Panc1 (cell line): ENCODE data around the gene GRIN3B. TPM values are rescaled to one million over a fixed set of nuclear protein-coding genes. Genes with fewer than 3 reads are reported as not detected.

Experiments used
- ATAC-seq: fragments of 200-7000 bp; cut with Tn5 transposase; 2 replicates; pipeline ENCODE4 v1.9.1; 2020; ENCODE audit warnings: mild to moderate bottlenecking, moderate library complexity
- BruUV-seq: library from RNA; stranded (reverse); fragments of 400-500 nt; replicated peaks from 2 replicates; lab custom pipeline; 2021; lab: Mats Ljungman, UMichigan
- CTCF ChIA-PET: fragments of 300-600 bp; sonication (Branson Sonifier 250); formaldehyde crosslinking; loops from one replicate; lab custom pipeline; 2022; ENCODE audit warnings: antibody characterized with exemption; lab: Charles Lee
- POLR2A ChIA-PET: fragments of 300-600 bp; sonication (Branson Sonifier 250); formaldehyde crosslinking; loops from one replicate; lab custom pipeline; 2022; ENCODE audit warnings: antibody characterized with exemption; lab: Charles Lee
- DNase-seq: peaks from one replicate; pipeline ENCODE4 v3.0.0-alpha.2; 2010; ENCODE audit warnings: low read depth, low spot score
- H3K27ac ChIP-seq: 2 replicates; pipeline ENCODE4 v1.5.1; 2011; ENCODE audit warnings: mild to moderate bottlenecking, low read length, inconsistent platforms
- H3K27me3 ChIP-seq: fragments of 200-500 bp; sonication (Bioruptor generic); 2 replicates; pipeline ENCODE4 v1.6.0; 2014; ENCODE audit warnings: low read length, inconsistent platforms; ENCODE audit not compliant: control insufficient read depth, insufficient read depth
- H3K36me3 ChIP-seq: fragments of 200-500 bp; sonication (Bioruptor generic); 2 replicates; pipeline ENCODE4 v1.5.1; 2014; ENCODE audit warnings: inconsistent platforms, mild to moderate bottlenecking, low read length, moderate library complexity; ENCODE audit not compliant: control insufficient read depth, insufficient read depth
- H3K4me1 ChIP-seq: 2 replicates; pipeline ENCODE4 v1.5.1; 2011; ENCODE audit warnings: inconsistent platforms, mild to moderate bottlenecking, low read length, moderate library complexity; ENCODE audit not compliant: control insufficient read depth, insufficient read depth
- H3K4me3 ChIP-seq, 2 experiments: 2 replicates each; pipeline ENCODE4 v1.5.1; 2011 to 2012; ENCODE audit warnings: low read depth in 2 of 2, low read length in 2 of 2, mild to moderate bottlenecking in 2 of 2, inconsistent platforms in 1 of 2, moderate library complexity in 1 of 2
- H3K9me3 ChIP-seq: fragments of 200-500 bp; sonication (Bioruptor generic); 2 replicates; pipeline ENCODE4 v1.5.1; 2014; ENCODE audit warnings: low read depth, mild to moderate bottlenecking, inconsistent platforms, low read length, moderate library complexity; ENCODE audit not compliant: control insufficient read depth, insufficient read depth
- POLR2AphosphoS5 ChIP-seq: IDR thresholded peaks from 2 replicates; pipeline ENCODE4 v1.6.1; 2012; ENCODE audit warnings: mild to moderate bottlenecking, low read depth, low read length, moderate library complexity
- SIN3A ChIP-seq: IDR thresholded peaks from 2 replicates; pipeline ENCODE4 v1.6.1; 2012; ENCODE audit warnings: low read depth, mild to moderate bottlenecking, low read length, moderate library complexity, borderline replicate concordance; ENCODE audit not compliant: insufficient read depth
- TCF7L2 ChIP-seq: IDR thresholded peaks from 2 replicates; pipeline ENCODE4 v1.6.1; 2011; ENCODE audit warnings: mild to moderate bottlenecking, low read depth, low read length, inconsistent platforms
- in situ Hi-C: cut with HindIII; loops from 2 replicates; pipeline ENCODE4 v1.10.0; 2016; ENCODE audit warnings: low sequenced_read_pairs, low pct_unique_long_range_greater_than_20kb
- intact Hi-C: fragments of 100-400 bp; cut with micrococcal nuclease; formaldehyde crosslinking; loops from one replicate; pipeline ENCODE4 v1.10.0; 2022; ENCODE audit not compliant: unreplicated experiment
- total RNA-seq: library from RNA; stranded (reverse); gene quantifications from one replicate; pipeline ENCODE4 v1.2.1, GENCODE V29; 2021; ENCODE audit not compliant: unreplicated experiment
- TF ChIP-seq, protein P1 (sequence below): fragments of 450-650 bp; IDR thresholded peaks from 2 replicates; pipeline ENCODE4 v1.5.1; 2017; ENCODE audit warnings: mild to moderate bottlenecking
- TF ChIP-seq, protein P2 (sequence below), 2 experiments: IDR thresholded peaks; 2 replicates each; pipeline ENCODE4 v1.6.1; 2011 to 2012; ENCODE audit warnings: low read depth in 2 of 2, control low read depth in 1 of 2, low read length in 1 of 2, mild to moderate bottlenecking in 1 of 2, moderate library complexity in 1 of 2; ENCODE audit not compliant: insufficient read depth in 1 of 2

GRIN3B gene
- total RNA-seq, 1 experiment from 2014 or later = 4.6 TPM

DNA sequence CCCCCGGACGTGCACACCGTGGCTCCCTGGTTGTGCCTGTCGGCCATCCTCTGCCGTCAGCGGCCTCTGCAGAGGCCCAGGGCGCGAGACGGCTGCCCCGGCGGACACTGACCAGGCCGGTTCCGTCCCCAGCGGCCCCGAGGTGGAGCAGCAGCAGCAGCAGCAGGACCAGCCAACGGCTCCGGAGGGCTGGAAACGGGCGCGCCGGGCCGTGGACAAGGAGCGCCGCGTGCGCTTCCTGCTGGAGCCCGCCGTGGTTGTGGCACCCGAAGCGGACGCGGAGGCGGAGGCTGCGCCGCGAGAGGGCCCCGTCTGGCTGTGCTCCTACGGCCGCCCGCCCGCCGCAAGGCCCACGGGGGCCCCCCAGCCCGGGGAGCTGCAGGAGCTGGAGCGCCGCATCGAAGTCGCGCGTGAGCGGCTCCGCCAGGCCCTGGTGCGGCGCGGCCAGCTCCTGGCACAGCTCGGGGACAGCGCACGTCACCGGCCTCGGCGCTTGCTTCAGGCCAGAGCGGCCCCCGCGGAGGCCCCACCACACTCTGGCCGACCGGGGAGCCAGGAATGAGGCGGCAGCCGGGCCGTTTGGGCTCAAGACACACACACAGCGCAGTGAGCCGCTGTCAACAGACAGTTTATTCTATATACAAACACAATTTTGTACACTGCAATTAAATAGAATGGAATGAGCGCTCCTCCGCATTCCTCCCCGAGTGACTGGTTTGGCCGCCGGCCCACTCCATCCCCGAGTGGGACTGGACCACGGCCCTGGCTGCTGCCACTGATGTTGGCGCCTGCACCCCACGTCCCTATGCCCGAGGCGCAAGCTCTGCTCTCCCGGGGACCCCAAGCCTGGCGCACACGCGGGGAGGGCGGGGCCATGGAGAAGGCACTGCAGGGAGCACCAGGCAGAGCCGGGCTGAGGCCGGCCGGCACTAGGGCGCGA lies 9.1 kb downstream of the GRIN3B start:
- in situ Hi-C loops (no loop called here), intact Hi-C loops (no loop called here)
- no peaks in the 10 kb centered on the region for H3K9me3 ChIP-seq
- CTCF ChIA-PET = interaction anchor here (0.6 kb wide), 1 partner anchor 39 kb away, joined by 3 read pairs; no protein-coding TSS in a partner anchor
- no peaks in the 10 kb centered on the region for H3K27me3 ChIP-seq
- H3K36me3 ChIP-seq = no peaks in the 10 kb centered on the region
- H3K27ac ChIP-seq = no peak overlapping the region
- no peaks in the 10 kb centered on the region; the same call in 1 of the 2 replicates for H3K4me1 ChIP-seq
- TSS peak; percentile 98 for BruUV-seq
- no peak for DNase-seq
- TF ChIP-seq POLR2AphosphoS5 = no peak
- TF ChIP-seq, protein P1, sequence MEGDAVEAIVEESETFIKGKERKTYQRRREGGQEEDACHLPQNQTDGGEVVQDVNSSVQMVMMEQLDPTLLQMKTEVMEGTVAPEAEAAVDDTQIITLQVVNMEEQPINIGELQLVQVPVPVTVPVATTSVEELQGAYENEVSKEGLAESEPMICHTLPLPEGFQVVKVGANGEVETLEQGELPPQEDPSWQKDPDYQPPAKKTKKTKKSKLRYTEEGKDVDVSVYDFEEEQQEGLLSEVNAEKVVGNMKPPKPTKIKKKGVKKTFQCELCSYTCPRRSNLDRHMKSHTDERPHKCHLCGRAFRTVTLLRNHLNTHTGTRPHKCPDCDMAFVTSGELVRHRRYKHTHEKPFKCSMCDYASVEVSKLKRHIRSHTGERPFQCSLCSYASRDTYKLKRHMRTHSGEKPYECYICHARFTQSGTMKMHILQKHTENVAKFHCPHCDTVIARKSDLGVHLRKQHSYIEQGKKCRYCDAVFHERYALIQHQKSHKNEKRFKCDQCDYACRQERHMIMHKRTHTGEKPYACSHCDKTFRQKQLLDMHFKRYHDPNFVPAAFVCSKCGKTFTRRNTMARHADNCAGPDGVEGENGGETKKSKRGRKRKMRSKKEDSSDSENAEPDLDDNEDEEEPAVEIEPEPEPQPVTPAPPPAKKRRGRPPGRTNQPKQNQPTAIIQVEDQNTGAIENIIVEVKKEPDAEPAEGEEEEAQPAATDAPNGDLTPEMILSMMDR = no peak
- TF ChIP-seq SIN3A = no peak
- TF ChIP-seq TCF7L2 = no peak
- TF ChIP-seq, protein P2, sequence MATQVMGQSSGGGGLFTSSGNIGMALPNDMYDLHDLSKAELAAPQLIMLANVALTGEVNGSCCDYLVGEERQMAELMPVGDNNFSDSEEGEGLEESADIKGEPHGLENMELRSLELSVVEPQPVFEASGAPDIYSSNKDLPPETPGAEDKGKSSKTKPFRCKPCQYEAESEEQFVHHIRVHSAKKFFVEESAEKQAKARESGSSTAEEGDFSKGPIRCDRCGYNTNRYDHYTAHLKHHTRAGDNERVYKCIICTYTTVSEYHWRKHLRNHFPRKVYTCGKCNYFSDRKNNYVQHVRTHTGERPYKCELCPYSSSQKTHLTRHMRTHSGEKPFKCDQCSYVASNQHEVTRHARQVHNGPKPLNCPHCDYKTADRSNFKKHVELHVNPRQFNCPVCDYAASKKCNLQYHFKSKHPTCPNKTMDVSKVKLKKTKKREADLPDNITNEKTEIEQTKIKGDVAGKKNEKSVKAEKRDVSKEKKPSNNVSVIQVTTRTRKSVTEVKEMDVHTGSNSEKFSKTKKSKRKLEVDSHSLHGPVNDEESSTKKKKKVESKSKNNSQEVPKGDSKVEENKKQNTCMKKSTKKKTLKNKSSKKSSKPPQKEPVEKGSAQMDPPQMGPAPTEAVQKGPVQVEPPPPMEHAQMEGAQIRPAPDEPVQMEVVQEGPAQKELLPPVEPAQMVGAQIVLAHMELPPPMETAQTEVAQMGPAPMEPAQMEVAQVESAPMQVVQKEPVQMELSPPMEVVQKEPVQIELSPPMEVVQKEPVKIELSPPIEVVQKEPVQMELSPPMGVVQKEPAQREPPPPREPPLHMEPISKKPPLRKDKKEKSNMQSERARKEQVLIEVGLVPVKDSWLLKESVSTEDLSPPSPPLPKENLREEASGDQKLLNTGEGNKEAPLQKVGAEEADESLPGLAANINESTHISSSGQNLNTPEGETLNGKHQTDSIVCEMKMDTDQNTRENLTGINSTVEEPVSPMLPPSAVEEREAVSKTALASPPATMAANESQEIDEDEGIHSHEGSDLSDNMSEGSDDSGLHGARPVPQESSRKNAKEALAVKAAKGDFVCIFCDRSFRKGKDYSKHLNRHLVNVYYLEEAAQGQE (IDR thresholded peaks at IDR 0.05; ENCODE audit: insufficient read depth in 1 of 2, low read depth in 2 of 2, low read length in 1 of 2) = no peak
- POLR2A ChIA-PET = no interaction called here
- peak; percentile 15 for ATAC-seq
- no peak overlapping the region for H3K4me3 ChIP-seq

- H3K27me3 ChIP-seq = no peaks in the 10 kb centered on the region
- no peak overlapping the region for H3K4me3 ChIP-seq
- no peaks in the 10 kb centered on the region for H3K36me3 ChIP-seq
- CTCF ChIA-PET = interaction anchor here (0.6 to 0.7 kb wide), 2 partner anchors 13 to 38 kb away, joined by 3 to 5 read pairs; no protein-coding TSS in a partner anchor
- ATAC-seq (no peak), DNase-seq (no peak)
- intact Hi-C loops = no loop called here
- TF ChIP-seq, protein P2 (IDR thresholded peaks at IDR 0.05; ENCODE audit: insufficient read depth in 1 of 2, low read depth in 2 of 2, low read length in 1 of 2) = no peak
- TF ChIP-seq TCF7L2 = no peak
- TF ChIP-seq POLR2AphosphoS5 = no peak
- TF ChIP-seq, protein P1 = no peak
- TF ChIP-seq SIN3A = no peak
- BruUV-seq = no TSS peak
- in situ Hi-C loops = no loop called here
- POLR2A ChIA-PET = no interaction called here
- no peaks in the 10 kb centered on the region; the same call in 1 of the 2 replicates for H3K4me1 ChIP-seq
- H3K27ac ChIP-seq = no peak overlapping the region
- no peaks in the 10 kb centered on the region for H3K9me3 ChIP-seq
Observed at GRCh38 chr19:1009981-1010538, 9.8 kb downstream of the GRIN3B start.
